Fibroblast of villous mesenchyme (primary cell): ENCODE data around the gene SYT1. TPM values are rescaled to one million over a fixed set of nuclear protein-coding genes. Genes with fewer than 3 reads are reported as not detected.

Experiments
- DNase-seq: peaks from one replicate; pipeline ENCODE4 v3.0.0-alpha.2; 2010; ENCODE audit warnings: low read depth
- H3K4me3 ChIP-seq: 2 replicates; pipeline ENCODE4 v1.5.1; 2011; ENCODE audit warnings: low read depth, mild to moderate bottlenecking, low read length
- CTCF ChIP-seq: IDR thresholded peaks from 2 replicates; pipeline ENCODE4 v1.5.1; 2012; ENCODE audit warnings: low read depth, mild to moderate bottlenecking, low read length; ENCODE audit not compliant: insufficient read depth
- total RNA-seq: library from RNA; depleted of rRNA; stranded (reverse); fragments of >200 nt; gene quantifications from 2 replicates; pipeline ENCODE4 v1.2.3, GENCODE V29; 2012

The SYT1 gene
- total RNA-seq, 1 donor, result 3.9 TPM

DNA sequence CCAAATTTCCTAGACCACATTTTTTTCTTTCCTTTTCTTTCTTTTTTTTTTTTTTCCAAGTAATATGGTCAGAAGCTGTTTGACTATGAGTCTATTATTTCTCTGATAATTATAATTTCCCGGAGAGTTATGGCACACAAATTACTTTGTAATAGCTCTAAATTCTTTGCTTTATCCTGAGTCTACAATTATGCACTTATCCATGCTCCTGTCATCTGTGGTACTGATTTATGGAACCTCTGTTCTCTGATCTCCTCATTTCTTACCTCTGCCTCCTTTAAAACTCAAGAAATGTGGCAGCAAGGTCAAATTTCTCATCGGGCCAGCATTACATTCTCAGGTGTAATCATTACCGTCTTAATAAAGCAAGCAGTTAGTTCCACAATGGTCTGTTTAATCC is 544.1 kb downstream of the SYT1 start:
- DNase-seq, result no peak
- no peak overlapping the region for H3K4me3 ChIP-seq

GRCh38 chr12:79409562-79409961 is 545.0 kb downstream of the SYT1 start:
- no peak for TF ChIP-seq CTCF
- no peak overlapping the region for H3K4me3 ChIP-seq
- DNase-seq, result peak; percentile 68

More for the DNA sequence above, 544.1 kb downstream of the SYT1 start:
- no peak for TF ChIP-seq CTCF

GRCh38 chr12:79411791-79412190 is 547.2 kb downstream of the SYT1 start:
- no peak overlapping the region for H3K4me3 ChIP-seq
- TF ChIP-seq CTCF, result no peak
- no peak for DNase-seq

GRCh38 chr12:79413796-79414195 is 549.2 kb downstream of the SYT1 start:
- DNase-seq, result no peak
- H3K4me3 ChIP-seq, result no peak overlapping the region
- TF ChIP-seq CTCF, result no peak

- no peak overlapping the region for H3K4me3 ChIP-seq
- TF ChIP-seq CTCF, result no peak
- DNase-seq, result no peak
These were observed 549.7 kb downstream of the SYT1 start for GRCh38 chr12:79414252-79414651.

- no peak for TF ChIP-seq CTCF
- DNase-seq, result no peak
- no peak overlapping the region for H3K4me3 ChIP-seq
These were observed 550.7 kb downstream of the SYT1 start for GRCh38 chr12:79415321-79415720.

DNA sequence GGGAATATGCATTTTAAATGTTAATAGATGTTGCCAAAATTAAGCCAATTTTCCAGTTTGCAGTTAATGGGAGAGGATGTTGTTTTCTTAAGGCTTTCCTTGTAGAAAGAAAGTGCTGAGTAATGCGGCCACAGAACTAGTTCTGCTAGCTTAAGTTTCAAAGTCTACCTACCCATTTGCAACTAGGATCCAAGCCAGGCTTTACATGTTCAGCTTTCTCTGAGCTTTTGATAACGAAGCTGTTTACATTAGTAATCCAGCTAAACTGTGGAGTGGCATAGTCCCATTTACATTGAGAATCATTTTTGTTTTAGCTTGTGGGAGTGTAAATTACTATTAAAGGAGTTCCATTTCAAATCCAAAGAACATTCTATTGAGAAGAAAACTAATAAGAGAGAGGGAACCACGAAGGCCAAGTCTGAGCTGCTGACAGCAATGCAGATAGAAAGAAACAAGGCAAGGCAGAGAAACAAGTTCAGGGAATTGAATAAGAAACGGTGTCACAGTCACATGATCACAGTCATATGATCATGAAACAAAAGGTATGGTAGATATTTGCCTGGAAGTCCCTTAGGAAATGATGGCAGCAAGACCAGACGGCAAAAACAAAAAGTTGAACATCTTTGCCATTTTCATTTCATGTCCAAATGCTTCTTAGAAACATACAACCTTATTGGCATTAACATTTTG is 551.3 kb downstream of the SYT1 start:
- no peak overlapping the region for H3K4me3 ChIP-seq
- DNase-seq, result peak; percentile 45
- no peak for TF ChIP-seq CTCF
